PFSK-1 (cell line): ENCODE measurements around the gene ADD3.

ENCODE experiments used
- REST ChIP-seq, 2 experiments: IDR thresholded peaks; 2 replicates each; pipeline versions ENCODE4 v1.6.1 to v1.8.0; 2011 to 2012; ENCODE audit warnings: low read depth in 2 of 2, low read length in 2 of 2, control low read depth in 1 of 2, inconsistent platforms in 1 of 2, mild to moderate bottlenecking in 1 of 2, moderate library complexity in 1 of 2; ENCODE audit not compliant: insufficient read depth in 1 of 2
- SIN3A ChIP-seq: IDR thresholded peaks from 2 replicates; pipeline ENCODE4 v1.6.1; 2012; ENCODE audit warnings: mild to moderate bottlenecking, low read length, moderate library complexity, borderline replicate concordance; ENCODE audit not compliant: insufficient read depth
- TAF1 ChIP-seq: IDR thresholded peaks from 2 replicates; pipeline ENCODE4 v1.6.1; 2012; ENCODE audit warnings: low read length, control low read depth, borderline replicate concordance; ENCODE audit not compliant: insufficient read depth

GRCh38 chr10:109977382-109977806 is 30.4 kb upstream of the ADD3 start:
- no peak for TF ChIP-seq REST (IDR thresholded peaks at IDR 0.05; ENCODE audit: insufficient read depth in 1 of 2, low read depth in 2 of 2, low read length in 2 of 2)
- no peak for TF ChIP-seq TAF1
- no peak for TF ChIP-seq SIN3A
